ENCODE measurements around the gene CFAP161. TPM values are rescaled to one million over a fixed set of nuclear protein-coding genes. Genes with fewer than 3 reads are reported as not detected.
"Not testable (repeated sequence)": the region's sequence is repeated elsewhere in the genome, so short reads cannot be mapped to it uniquely, and the experiment has no call there.

The CFAP161 gene
- total RNA-seq, 1 donor from 2014 or later = 0.30 TPM

- DNase-seq = no peak
Observed at GRCh38 chr15:81101894-81102815, 31.9 kb upstream of the CFAP161 start.

GRCh38 chr15:81103857-81104256, 30.2 kb upstream of the CFAP161 start:
- no peak for DNase-seq
- intact Hi-C loops (cut with DNase I) = no loop called here
- ATAC-seq (ENCODE audit: poor library complexity) = no peak

More at GRCh38 chr15:81101894-81102815, 31.9 kb upstream of the CFAP161 start:
- intact Hi-C loops (cut with DNase I) = no loop called here
- ATAC-seq (ENCODE audit: poor library complexity) = no peak

- intact Hi-C loops (cut with DNase I) = no loop called here
- no peak for ATAC-seq (ENCODE audit: poor library complexity)
- no peak for DNase-seq
Observed at GRCh38 chr15:81105545-81105944, 28.5 kb upstream of the CFAP161 start.

- DNase-seq (no peak), ATAC-seq (ENCODE audit: poor library complexity) (peak; percentile 80)
Observed at GRCh38 chr15:81106560-81106959, 27.5 kb upstream of the CFAP161 start.

GRCh38 chr15:81107889-81108288, 26.2 kb upstream of the CFAP161 start:
- intact Hi-C loops (cut with DNase I) = loop anchor here (2.0 kb wide), 1 partner anchor 159 kb away; no protein-coding TSS in a partner anchor
- ATAC-seq (ENCODE audit: poor library complexity) (peak; percentile 39), DNase-seq (no peak)

More at GRCh38 chr15:81106560-81106959, 27.5 kb upstream of the CFAP161 start:
- intact Hi-C loops (cut with DNase I) = loop anchor here (2.0 kb wide), 1 partner anchor 160 kb away; no protein-coding TSS in a partner anchor

- DNase-seq = no peak
- intact Hi-C loops (cut with DNase I) = no loop called here
- no peak for ATAC-seq (ENCODE audit: poor library complexity)
Observed at GRCh38 chr15:81108427-81108826, 25.6 kb upstream of the CFAP161 start.

GRCh38 chr15:81111018-81111417, 23.1 kb upstream of the CFAP161 start:
- intact Hi-C loops (cut with DNase I) = no loop called here
- ATAC-seq (ENCODE audit: poor library complexity) (no peak), DNase-seq (no peak)

- no peak for ATAC-seq (ENCODE audit: poor library complexity)
- intact Hi-C loops (cut with DNase I) = no loop called here
- DNase-seq = no peak
Observed at GRCh38 chr15:81111510-81112470, 22.3 kb upstream of the CFAP161 start.

GRCh38 chr15:81113204-81113657, 20.8 kb upstream of the CFAP161 start:
- DNase-seq (no peak), ATAC-seq (ENCODE audit: poor library complexity) (no peak)
- intact Hi-C loops (cut with DNase I) = no loop called here

- ATAC-seq (ENCODE audit: poor library complexity) (no peak), DNase-seq (no peak)
- intact Hi-C loops (cut with DNase I) = no loop called here
Observed at GRCh38 chr15:81113861-81114291, 20.2 kb upstream of the CFAP161 start.

- intact Hi-C loops (cut with DNase I) = no loop called here
- DNase-seq (no peak), ATAC-seq (ENCODE audit: poor library complexity) (peak; percentile 31)
Observed at GRCh38 chr15:81115054-81115939, 18.8 kb upstream of the CFAP161 start.

GRCh38 chr15:81117136-81117535, 16.9 kb upstream of the CFAP161 start:
- no peak for ATAC-seq (ENCODE audit: poor library complexity)
- intact Hi-C loops (cut with DNase I) = no loop called here
- DNase-seq = no peak

- intact Hi-C loops (cut with DNase I) = no loop called here
- DNase-seq = no peak
Observed at GRCh38 chr15:81117581-81117980, 16.5 kb upstream of the CFAP161 start.

GRCh38 chr15:81118361-81118760, 15.7 kb upstream of the CFAP161 start:
- ATAC-seq (ENCODE audit: poor library complexity) (no peak), DNase-seq (no peak)
- intact Hi-C loops (cut with DNase I) = no loop called here

More at GRCh38 chr15:81117581-81117980, 16.5 kb upstream of the CFAP161 start:
- ATAC-seq (ENCODE audit: poor library complexity) = no peak

- intact Hi-C loops (cut with DNase I) = no loop called here
- no peak for ATAC-seq (ENCODE audit: poor library complexity)
Observed at GRCh38 chr15:81120069-81120468, 14.0 kb upstream of the CFAP161 start.

GRCh38 chr15:81126892-81127291, 7.2 kb upstream of the CFAP161 start:
- intact Hi-C loops (cut with DNase I) = no loop called here
- no peak for ATAC-seq (ENCODE audit: poor library complexity)
- no peak for DNase-seq

More at GRCh38 chr15:81120069-81120468, 14.0 kb upstream of the CFAP161 start:
- no peak for DNase-seq

GRCh38 chr15:81141478-81141877, 7.4 kb downstream of the CFAP161 start:
- DNase-seq; intact Hi-C loops (cut with DNase I); ATAC-seq (ENCODE audit: poor library complexity): not testable (repeated sequence)

- intact Hi-C loops (cut with DNase I) = no loop called here
- DNase-seq = no peak
- ATAC-seq (ENCODE audit: poor library complexity) = no peak
Observed at GRCh38 chr15:81146006-81146405, 11.9 kb downstream of the CFAP161 start.

Data from Right ventricle myocardium superior (tissue), 1 donor.